ENCODE results near the gene ZNF827.

DNA sequence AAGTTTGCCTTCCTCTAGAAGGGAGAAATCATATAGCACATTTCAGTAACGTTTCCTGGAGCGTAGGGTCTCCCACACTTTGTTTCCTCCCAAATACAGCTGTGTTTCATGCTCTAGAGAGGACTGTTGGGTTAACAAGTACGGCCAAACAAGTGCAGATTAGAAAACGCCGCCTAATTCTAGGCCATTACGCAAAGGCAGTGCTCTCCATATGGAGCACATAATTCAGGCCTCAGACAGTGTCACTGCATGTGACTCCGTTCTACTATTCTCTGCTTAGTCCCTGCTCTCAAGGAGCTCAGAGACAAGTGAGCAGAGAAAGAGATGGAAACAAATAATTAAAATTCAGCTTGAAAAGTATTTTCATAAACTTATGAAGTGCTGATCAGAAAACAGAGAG is 11.6 kb downstream of the ZNF827 start:
- no peak for TF ChIP-seq EZH2phosphoT487 (IDR thresholded peaks at IDR 0.05; ENCODE audit: borderline replicate concordance, low read length)
- TF ChIP-seq, protein P1, sequence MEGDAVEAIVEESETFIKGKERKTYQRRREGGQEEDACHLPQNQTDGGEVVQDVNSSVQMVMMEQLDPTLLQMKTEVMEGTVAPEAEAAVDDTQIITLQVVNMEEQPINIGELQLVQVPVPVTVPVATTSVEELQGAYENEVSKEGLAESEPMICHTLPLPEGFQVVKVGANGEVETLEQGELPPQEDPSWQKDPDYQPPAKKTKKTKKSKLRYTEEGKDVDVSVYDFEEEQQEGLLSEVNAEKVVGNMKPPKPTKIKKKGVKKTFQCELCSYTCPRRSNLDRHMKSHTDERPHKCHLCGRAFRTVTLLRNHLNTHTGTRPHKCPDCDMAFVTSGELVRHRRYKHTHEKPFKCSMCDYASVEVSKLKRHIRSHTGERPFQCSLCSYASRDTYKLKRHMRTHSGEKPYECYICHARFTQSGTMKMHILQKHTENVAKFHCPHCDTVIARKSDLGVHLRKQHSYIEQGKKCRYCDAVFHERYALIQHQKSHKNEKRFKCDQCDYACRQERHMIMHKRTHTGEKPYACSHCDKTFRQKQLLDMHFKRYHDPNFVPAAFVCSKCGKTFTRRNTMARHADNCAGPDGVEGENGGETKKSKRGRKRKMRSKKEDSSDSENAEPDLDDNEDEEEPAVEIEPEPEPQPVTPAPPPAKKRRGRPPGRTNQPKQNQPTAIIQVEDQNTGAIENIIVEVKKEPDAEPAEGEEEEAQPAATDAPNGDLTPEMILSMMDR (IDR thresholded peaks at IDR 0.05; ENCODE audit: low read depth, low read length, poor library complexity, severe bottlenecking): no peak
